GM21717 (cell line): ENCODE data around the gene NPTX1.
A peak's percentile ranks its signal among the peaks of the same experiment; 100 is the strongest.

ENCODE experiments used
- ATAC-seq: cut with Tn5 transposase; IDR thresholded peaks from one replicate; pipeline ENCODE4 v1.9.1; 2021; ENCODE audit warnings: mild to moderate bottlenecking, moderate library complexity; ENCODE audit not compliant: unreplicated experiment

The NPTX1 gene

GRCh38 chr17:80463784-80464400, 12.5 kb downstream of the NPTX1 start:
- ATAC-seq, result no peak

GRCh38 chr17:80461528-80462160, 14.8 kb downstream of the NPTX1 start:
- ATAC-seq, result no peak

GRCh38 chr17:80460429-80460834, 16.0 kb downstream of the NPTX1 start:
- ATAC-seq, result no peak

GRCh38 chr17:80459234-80459633, 17.2 kb downstream of the NPTX1 start:
- no peak for ATAC-seq

GRCh38 chr17:80458016-80458415, 18.4 kb downstream of the NPTX1 start:
- ATAC-seq, result no peak

GRCh38 chr17:80457236-80457856, 19.1 kb downstream of the NPTX1 start:
- no peak for ATAC-seq

- no peak for ATAC-seq
These were observed 19.8 kb downstream of the NPTX1 start for GRCh38 chr17:80456465-80457235.

- no peak for ATAC-seq
These were observed 20.6 kb downstream of the NPTX1 start for GRCh38 chr17:80455784-80456183.

GRCh38 chr17:80455336-80455710, 21.1 kb downstream of the NPTX1 start:
- ATAC-seq, result no peak

- peak; percentile 80 for ATAC-seq
These were observed 21.7 kb downstream of the NPTX1 start for GRCh38 chr17:80454557-80455335.

- no peak for ATAC-seq
These were observed 22.3 kb downstream of the NPTX1 start for GRCh38 chr17:80453998-80454556.

GRCh38 chr17:80453126-80453997, 23.0 kb downstream of the NPTX1 start:
- no peak for ATAC-seq

GRCh38 chr17:80452173-80452915, 24.1 kb downstream of the NPTX1 start:
- no peak for ATAC-seq

GRCh38 chr17:80451104-80451775, 25.2 kb downstream of the NPTX1 start:
- ATAC-seq, result no peak

GRCh38 chr17:80449930-80450576, 26.4 kb downstream of the NPTX1 start:
- no peak for ATAC-seq

GRCh38 chr17:80449194-80449929, 27.0 kb downstream of the NPTX1 start:
- no peak for ATAC-seq

GRCh38 chr17:80447790-80448189, 28.6 kb downstream of the NPTX1 start:
- no peak for ATAC-seq
